ENCODE measurements around the gene SOX14.

SOX14 gene

DNA sequence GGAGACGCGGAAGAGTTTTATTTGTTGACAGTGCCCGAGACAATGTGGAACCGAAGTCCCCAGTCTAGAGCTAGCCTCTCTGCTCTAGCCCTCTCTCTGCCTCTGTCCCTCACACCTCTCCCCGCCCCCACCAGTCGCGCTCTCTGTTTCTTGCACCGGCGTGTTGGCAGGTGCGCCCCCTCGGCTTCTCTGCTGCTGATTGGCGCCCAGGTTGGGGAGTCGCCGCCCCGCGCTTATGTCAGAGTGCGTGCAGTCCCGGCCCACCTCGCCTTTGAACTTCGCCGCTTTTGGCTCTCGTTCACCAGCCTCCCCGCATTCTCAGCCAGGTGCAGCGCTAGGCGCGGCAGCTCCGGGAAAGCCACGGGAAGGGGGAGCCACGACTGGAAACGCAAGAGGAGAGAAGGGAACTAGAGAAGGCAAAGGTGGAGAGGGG lies at the start of gene SOX14:
SOX14 (plus strand) TSS at position 315 of the 433 bp plus-strand sequence. CDS start 470 bp downstream, outside the sequence.
- peak; percentile 34 to 82 for DNase-seq

DNA sequence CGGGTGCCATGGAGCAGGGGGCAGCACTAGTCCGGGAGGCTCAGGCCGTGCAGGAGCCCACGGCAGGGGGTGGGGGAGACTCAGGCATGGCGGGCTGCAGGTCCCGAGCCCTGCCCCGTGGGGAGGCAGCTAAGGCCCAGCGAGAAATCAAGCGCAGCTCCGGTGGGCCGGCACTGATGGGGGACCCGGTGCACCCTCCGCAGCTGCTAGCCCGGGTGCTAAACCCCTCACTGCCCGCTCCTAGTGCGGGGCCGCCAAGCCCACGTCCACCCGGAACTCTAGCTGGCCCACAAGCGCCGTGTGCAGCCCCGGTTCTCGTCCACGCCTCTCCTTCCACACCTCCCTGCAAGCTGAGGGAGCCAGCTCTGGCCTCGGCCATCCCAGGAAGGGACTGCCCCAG lies 49.6 kb upstream of the SOX14 start:
- DNase-seq = no peak

DNA sequence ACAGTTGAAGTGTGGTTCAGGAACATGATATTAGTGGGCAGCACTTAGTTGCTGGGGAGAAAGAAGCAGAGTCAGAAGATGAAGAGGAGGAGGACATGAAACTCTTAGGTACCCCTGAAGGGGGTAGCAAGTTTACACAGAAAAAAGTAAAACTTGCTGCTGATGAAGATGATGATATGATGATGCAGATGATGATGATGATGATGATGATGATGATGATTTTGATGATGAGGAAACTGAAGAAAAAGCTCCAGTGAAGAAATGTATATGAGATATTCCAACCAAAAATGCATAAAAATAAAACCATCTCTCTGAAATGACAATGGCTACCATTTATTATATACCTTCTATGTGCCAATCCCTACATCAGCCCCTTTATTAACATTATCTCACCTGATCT lies 39.9 kb upstream of the SOX14 start:
- DNase-seq = no peak

DNA sequence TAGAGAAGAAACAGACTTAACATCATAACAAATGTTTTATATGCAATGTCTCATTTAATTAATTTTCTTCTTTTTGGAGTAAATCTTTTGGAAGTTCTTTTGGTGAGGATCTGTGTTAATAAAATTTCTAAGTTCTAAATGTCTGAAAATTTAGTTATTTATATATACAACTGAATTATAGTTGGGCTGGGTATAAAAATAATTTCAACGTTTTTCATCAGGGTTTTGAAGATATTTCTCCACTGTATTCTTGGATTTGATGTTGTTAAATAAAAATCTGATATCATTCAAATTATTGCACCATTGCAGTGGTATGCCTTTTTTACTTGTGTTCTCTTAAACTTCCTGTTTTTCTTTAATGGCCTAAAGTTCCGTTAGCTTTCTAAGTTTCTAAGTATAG lies 26.9 kb upstream of the SOX14 start:
- no peak for DNase-seq

DNA sequence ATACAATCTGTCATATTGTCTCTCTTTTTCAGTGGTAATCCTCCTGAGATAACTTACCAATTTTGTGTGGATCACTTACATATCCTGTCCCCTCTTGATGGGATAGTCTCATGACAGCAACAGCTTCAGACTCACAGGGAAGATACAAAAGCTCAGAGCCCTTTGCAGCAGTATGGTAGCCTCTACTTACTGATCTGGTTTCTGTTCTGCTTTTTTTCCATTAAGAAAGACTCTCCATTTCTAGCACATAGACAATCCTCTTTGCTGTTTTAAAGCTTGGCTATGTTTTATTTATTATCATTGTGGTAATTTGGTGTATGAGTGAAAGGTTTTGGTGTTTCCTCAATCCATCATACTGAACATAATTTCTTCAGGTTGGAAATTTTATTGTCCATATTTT lies 25.4 kb upstream of the SOX14 start:
- no peak for DNase-seq

DNA sequence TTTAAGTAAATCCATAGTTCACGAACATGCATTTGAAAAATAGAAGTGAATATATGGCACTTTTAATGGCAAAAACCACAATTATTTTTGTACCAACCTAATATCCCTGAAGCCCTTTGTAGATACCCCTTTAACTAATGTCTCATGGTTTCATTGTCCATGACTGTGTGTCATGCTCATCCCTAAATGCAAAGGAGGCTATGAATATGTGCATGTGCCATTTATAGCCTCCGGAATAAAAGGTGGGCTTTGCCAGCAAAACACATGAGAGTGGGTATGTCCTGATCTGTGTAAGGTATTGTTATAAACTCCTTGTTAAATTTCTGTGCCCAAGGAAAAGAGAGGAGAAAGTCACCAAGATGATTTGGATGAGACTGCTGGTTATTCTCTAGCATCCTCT lies 20.5 kb upstream of the SOX14 start:
- no peak for DNase-seq

DNA sequence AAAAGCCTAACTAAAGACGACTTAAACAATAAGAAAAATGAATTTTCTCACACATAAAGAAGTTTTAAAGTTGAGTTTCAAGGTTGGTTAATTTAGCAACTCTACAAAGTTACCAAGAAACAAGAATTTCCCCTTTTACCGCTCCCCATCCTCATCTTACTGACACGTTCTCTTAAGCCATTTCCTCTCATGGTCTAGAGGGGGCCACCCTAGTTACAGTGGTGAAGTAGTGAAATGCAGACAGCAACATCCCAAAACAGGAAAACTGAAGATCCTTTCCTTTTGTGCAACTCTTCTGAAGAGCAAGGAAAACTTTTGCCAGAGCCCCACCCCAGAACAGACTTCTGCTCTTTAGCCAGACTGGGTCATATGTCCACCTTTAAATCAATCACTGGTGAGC lies 17.3 kb upstream of the SOX14 start:
- DNase-seq = no peak

DNA sequence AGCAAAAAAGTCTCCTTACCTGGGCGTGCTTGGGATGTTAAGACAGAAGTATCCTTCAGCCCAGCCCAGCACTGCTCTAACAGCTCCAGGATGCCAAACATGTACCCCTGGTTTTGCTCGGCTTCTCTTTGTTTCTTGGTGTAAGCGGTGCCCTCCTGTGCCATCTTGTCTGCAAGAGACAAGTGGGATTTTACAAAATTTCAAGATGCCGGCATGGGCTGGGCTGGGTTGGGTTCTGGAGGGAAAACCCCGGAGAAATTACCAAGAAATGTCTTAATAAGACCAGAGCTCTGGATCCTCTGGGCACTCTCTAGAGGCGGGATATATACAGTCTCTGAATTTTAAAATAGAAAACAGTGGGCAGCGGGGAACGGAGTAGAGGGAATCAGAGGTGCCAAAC lies 4.6 kb upstream of the SOX14 start:
- no peak for DNase-seq

DNA sequence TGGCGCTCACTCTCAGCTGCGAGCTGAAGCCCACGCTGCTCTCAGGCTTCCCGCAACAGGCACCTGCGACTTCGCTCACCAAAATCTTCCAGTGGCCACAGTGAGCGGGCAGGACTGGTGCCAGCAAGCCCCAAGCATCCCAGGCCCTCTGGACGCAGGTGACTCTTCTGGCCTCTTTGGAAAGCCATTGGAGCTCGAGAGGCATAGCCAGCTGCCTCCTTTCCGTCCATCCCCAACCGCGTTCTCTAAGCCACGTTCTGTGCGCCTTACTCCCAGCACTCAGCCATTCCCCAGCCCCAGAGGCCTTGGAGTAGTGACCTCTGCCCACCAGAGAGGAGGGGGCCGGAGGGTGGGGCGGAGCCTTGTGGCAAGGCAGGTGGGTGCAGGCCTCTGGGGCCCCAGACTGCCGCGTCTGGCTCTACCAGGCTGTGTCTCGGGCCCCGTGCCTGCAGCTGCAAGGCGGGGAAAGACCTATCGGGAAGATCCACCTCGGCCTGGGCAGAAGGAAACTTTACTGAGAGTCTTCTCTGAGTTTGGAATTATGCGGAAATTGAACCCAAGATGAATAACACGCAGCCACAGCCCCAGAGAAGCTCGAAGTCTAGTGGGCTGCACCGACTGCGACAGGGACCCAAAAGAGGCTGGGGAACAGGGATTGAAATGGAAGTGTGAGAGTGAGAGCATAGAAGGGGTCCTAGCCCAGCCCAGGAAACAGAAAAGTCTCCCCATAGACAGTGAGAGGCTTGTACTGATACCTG lies 3.6 kb upstream of the SOX14 start:
- no peak for DNase-seq

DNA sequence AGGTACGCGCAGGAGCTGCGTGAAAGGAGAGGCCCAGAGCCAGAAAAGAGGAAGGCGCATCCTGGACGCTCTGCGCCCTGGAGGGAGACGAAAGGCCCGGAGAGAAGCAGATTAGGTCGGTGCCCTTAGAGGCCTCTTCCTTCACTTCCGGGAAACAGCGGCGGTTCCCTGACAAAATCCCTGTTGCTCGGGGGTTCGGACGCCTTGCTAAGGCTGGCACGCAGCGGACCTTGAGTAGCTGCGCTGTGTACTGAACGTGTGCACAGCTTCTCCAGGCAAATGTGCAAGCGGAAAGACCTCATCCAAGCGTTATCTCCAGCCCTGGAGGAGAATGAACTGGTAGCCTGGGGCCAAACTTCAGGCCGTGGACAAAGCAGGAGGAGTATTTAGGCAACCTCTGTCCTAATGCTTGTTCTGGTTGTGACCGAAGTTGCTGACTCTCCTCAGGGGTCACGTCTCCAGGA lies 3.0 kb upstream of the SOX14 start:
- no peak for DNase-seq

DNA sequence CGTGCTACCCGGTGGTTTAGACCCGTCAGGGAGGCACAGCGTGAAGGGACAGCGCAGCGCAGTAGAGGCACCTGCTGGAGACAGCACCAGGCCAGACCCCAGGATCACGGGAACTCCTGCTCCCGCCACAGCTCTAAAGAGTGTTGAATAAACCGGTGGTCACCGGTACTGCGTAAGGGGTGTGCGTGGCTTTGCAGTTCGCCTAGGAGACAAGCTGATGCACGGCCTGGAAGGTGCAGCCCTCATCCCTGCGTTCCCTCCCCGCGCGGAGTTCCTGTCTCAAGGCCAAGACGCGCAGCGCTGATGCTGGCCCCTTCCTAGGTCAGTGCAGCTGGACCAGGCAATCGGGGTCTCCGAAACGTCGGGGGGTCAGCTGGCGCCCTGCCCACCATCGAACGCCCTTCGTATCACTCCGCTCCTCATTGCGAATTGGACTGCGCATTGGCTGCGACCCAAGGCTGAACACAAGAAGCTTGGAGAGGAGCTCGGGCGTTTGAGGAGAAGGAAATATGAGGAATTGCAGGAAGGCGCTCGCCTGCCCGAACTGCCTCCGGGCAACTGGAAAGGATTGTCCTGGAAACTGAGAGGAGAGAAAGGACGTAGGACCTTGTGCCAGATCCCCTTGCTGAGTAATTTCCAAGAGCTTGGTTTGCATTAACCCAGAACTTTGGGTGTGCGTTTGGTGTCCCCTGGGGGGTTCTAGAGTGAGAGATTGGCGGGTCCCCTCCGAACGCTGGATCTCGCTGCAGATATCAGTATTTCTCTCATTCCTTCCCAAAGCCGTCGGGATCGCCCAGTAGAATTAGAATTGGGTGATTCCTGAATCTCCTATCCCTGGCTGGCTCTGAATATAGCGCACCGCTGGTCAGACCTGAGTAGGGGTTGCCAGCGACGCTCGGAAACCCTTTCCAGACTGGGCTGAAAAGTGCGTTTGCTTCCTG lies 2.3 kb upstream of the SOX14 start:
- no peak for DNase-seq

DNA sequence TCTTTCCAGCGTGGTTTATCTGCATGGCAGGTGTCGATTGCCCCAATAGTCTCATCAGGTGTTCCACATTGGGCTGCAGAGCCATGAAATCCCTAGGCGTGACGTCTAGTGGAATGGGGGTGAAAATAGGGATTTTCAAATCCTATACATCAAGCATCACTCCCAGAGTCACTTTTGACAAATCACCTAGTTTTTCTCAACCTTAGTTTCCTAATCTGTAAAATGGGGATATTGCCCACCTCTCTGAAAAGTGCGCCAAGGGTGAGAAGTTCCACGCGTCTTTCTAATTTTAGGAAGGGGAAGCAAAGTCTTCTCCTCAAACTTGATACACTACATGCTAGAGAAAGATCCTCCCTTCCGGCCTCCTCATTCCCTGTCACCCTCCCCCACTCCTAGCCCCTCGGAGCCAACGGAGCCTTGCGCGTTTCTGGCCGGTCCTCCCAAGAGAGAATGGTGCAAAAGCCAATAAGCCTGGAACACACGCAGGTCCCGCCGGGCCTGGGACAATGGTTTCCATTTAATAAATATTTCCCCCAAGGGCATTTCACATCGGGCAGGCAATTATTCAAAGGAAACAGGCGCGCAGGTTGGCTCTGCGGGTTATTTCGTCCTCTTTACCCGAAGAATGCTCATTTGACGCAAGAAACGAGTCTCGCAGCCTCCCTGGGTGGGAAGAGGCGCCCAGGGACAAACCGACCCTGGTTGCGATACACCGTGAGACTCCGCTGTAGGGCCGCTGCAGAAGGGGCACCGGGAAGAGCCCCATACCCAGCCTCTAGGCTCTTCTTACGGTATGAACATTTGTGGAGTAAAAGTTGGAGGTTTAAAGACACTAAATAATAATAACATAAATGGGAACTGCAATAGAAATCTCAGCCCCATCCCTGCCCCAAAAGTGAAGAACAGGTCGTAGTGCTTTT lies 1.2 kb upstream of the SOX14 start:
- peak in 1 of 2 experiments; percentile 31 for DNase-seq

DNA sequence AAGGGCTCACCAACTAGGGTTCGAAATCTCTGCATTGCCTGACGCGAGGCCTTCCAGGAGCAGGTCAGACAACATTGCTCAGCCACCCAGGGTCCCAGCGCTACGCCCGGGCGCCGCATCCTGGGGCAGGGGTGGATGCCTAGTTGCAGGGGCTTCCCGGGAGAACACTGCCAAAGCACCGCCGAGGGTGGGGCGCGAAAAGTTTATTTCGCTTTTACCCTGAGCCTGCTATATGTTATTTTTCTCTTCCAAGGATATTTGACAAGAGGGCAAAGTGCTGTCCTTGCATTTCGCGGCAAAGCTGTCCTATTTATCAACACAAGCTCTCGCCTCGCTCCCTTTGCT lies 549 bp upstream of the SOX14 start:
- peak in 1 of 2 experiments; percentile 33 for DNase-seq

DNA sequence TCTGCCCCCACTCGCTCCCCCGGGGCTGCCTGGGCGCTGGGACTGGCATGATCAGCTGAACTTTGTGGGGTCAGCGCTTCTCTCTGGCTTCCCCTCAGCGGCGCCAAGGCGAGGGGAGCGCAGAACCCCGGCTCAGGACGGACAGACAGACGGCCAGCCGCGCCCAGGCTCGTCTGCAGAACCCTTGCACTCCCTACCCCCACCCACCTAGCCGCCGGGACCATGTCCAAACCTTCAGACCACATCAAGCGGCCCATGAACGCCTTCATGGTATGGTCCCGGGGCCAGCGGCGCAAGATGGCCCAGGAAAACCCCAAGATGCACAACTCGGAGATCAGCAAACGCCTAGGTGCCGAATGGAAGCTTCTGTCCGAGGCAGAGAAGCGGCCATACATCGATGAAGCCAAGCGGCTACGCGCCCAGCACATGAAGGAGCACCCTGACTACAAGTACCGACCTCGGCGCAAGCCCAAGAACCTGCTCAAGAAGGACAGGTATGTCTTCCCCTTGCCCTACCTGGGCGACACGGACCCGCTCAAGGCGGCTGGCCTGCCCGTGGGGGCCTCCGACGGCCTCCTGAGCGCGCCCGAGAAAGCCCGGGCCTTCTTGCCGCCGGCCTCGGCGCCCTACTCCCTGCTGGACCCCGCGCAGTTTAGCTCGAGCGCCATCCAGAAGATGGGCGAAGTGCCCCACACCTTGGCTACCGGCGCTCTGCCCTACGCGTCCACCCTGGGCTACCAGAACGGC lies 621 bp downstream of the SOX14 start:
- DNase-seq = no peak

DNA sequence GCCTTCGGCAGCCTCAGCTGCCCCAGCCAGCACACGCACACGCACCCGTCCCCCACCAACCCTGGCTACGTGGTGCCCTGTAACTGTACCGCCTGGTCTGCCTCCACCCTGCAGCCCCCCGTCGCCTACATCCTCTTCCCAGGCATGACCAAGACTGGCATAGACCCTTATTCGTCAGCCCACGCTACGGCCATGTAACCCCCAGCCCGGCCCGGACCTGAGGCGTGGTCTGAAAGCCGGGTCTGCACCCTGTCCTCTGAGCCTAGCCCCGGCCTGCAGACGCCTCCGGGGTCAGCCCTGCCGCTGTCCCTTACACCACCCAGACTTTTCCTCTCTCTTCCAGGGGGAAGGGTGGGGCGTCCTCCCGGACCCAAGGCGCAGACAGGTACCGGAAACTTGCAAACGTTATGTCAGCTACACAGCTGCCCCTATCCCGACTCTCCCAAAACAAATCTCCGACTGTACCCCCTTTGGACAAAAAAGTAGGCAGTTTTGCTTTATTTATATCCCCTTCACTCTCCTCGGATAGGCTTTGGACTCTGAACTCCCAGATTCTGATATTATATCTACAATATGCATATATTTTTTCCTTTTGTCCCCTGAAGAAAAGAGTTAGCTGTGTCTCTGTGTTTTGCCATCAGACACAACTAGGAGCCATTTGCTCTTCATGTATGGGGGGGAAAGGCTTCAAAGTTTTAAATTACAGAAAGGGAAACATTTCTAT lies 1.4 kb downstream of the SOX14 start:
- DNase-seq = no peak

DNA sequence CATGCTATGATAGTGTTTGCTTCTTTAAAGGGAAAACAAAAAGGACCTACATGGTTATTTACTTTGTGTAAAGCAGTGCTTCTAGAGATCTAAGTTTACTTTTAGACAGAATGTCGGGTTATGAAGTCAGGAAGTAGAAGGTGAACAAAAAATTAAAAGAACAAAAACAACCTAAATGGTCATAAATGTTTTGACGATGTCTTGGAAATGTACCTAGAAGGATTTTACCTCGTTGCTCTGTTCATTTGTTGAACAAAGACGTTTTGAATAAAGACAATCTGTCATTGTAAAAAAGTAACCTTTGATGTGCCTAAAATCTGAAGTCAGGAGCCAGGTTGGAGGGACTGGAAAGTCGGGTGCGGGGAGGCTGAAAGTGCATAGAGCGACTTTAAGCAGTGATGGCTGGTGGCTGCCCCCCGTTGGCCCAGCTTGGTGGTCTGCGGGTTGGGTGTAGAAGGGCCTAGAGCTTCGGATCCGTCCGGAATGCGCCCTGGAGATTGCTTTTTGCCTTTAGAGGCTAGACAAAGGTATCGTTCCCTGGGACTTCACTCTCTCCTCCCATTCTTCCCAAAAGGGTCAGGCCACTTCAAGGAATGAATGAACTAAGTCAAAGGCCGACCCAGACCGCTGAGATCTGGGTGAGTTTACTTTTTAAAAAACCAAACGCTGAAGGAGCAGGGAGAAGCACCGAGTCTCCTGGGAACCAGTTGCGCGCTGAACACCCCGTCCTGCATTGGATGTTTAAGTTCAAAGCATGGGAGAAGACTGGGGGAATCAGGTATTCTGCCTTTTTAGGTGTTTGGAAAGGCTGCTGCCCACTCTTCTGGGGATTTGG lies 2.1 kb downstream of the SOX14 start:
- DNase-seq = no peak

DNA sequence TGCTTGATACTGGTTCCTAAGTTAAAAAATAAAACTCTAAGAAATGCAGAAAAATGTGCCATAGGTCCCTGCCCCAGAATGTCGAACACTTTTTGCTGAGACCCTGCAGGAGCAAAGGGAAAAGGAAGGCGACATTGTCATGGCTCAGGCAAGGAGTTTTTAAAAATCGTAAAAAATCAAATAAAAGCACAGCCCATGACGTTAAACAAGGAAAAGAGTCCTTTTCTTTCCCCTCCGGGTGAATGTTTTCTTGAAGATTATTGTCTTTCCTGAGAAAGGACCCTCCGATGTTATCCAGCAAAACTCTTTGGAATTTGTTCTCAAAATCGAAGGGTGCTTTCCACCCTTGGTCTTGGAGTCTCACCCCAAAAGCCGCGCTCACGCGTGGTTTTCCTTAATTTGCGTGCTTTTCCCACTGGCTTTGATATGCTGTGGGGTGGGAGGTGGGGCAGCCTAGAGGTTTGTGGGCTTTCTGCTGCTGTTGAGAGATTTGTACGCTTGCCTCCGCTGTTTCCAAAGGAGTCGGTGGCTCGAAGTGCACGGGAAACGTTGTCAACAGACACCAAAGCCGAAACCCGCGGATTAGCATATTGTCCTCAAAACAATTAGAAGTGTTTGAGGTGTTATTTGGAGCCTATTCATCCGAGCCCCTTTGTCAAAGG lies 2.9 kb downstream of the SOX14 start:
- DNase-seq = no peak

DNA sequence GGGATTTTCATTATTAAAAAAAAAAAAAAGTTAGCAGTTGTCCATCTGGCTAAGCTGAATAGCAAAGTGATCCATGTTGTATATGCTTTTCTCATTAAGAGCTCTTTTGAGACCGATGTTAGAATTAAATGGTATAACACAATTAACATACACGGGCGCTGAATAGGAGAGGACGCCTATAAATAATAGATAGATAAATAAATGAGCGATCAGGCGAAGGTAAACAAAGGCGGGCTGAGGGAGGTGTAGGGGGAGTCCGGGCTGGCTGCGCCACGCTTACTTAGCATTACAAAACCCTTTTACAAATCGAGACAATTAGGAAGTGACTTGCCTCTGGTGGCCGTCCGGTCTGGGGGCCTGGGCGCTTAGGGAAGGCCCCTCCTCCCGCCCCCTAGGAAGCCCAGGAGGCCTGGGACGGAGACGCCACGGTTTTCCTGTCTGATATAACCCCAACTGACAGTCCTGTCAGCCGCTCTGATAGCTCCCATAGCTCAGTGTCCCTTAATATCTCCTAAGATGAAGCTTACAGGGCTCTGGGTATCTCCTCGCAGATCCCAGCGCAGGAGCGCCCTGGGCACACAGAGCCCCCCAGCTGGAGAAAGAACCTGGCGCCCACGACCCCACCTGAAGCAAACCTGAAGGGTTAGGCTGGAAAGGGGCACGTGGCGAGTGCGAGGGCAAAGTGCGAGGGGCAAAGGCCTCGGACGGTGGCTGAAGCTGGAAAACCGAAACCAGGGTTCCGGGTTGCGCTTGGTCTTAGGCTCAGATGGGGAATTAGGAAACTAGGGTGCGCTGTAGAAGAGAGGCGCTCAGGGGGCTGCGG lies 3.6 kb downstream of the SOX14 start:
- peak in 1 of 2 experiments; percentile 32 for DNase-seq

Measured in NCI-H526 (cell line).